Trophoblast cell (in vitro differentiated cells and primary cell): Measurements from ENCODE around the gene NFATC2.

Source experiments
- DNase-seq, 2 donors: peaks; one replicate each; pipeline ENCODE4 v3.0.0-alpha.2; 2016
- H2AFZ ChIP-seq: 2 replicates; pipeline ENCODE4 v1.6.1; 2013; ENCODE audit warnings: low read length, moderate library complexity, mild to moderate bottlenecking; ENCODE audit not compliant: insufficient read depth, poor library complexity
- H2AK5ac ChIP-seq: 2 replicates; pipeline ENCODE4 v1.6.1; 2013; ENCODE audit warnings: mild to moderate bottlenecking, low read length
- H2BK120ac ChIP-seq: 2 replicates; pipeline ENCODE4 v1.6.1; 2013; ENCODE audit warnings: low read length, mild to moderate bottlenecking, moderate library complexity; ENCODE audit not compliant: insufficient read depth, poor library complexity
- H2BK12ac ChIP-seq: 2 replicates; pipeline ENCODE4 v1.6.1; 2013; ENCODE audit warnings: mild to moderate bottlenecking, low read length, moderate library complexity
- H2BK5ac ChIP-seq: 2 replicates; pipeline ENCODE4 v1.6.1; 2013; ENCODE audit warnings: low read length, low read depth, moderate library complexity, mild to moderate bottlenecking; ENCODE audit not compliant: poor library complexity
- H3K14ac ChIP-seq: 2 replicates; pipeline ENCODE4 v1.6.1; 2013; ENCODE audit warnings: mild to moderate bottlenecking, low read length
- H3K18ac ChIP-seq: 2 replicates; pipeline ENCODE4 v1.6.1; 2013; ENCODE audit warnings: mild to moderate bottlenecking, low read length
- H3K23ac ChIP-seq: 2 replicates; pipeline ENCODE4 v1.6.1; 2013; ENCODE audit warnings: low read length
- H3K27ac ChIP-seq: 2 replicates; pipeline ENCODE4 v1.5.1; 2013; ENCODE audit warnings: low read depth, mild to moderate bottlenecking, inconsistent platforms, low read length, moderate library complexity
- H3K27me3 ChIP-seq: 2 replicates; pipeline ENCODE4 v1.6.1; 2013; ENCODE audit warnings: inconsistent platforms, mild to moderate bottlenecking, low read length, moderate library complexity; ENCODE audit not compliant: insufficient read depth
- H3K36me3 ChIP-seq, 2 experiments: 1 replicate in 1 of 2; 2 replicates in 1 of 2; pipeline ENCODE4 v1.6.1; 2013; ENCODE audit warnings: low read length in 2 of 2, mild to moderate bottlenecking in 2 of 2, moderate library complexity in 1 of 2; ENCODE audit not compliant: insufficient read depth in 2 of 2, control insufficient read depth in 1 of 2
- H3K4ac ChIP-seq: 2 replicates; pipeline ENCODE4 v1.6.1; 2013; ENCODE audit warnings: low read depth, mild to moderate bottlenecking, low read length, moderate library complexity
- H3K4me1 ChIP-seq, 2 experiments: 1 replicate in 1 of 2; 2 replicates in 1 of 2; pipeline ENCODE4 v1.6.1; 2013; ENCODE audit warnings: low read length in 2 of 2, mild to moderate bottlenecking in 2 of 2, moderate library complexity in 1 of 2; ENCODE audit not compliant: insufficient read depth in 2 of 2, control insufficient read depth in 1 of 2
- H3K4me2 ChIP-seq: 2 replicates; pipeline ENCODE4 v1.6.1; 2013; ENCODE audit warnings: inconsistent platforms, mild to moderate bottlenecking, low read length, moderate library complexity
- H3K4me3 ChIP-seq: 2 replicates; pipeline ENCODE4 v1.5.1; 2013; ENCODE audit warnings: mild to moderate bottlenecking, low read depth, low read length, inconsistent platforms
- H3K79me1 ChIP-seq: one replicate; pipeline ENCODE4 v1.6.1; 2013; ENCODE audit warnings: low read length
- H3K79me2 ChIP-seq: 2 replicates; pipeline ENCODE4 v1.6.1; 2013; ENCODE audit warnings: low read length, mild to moderate bottlenecking; ENCODE audit not compliant: control insufficient read depth, insufficient read depth, poor library complexity
- H3K9ac ChIP-seq: 2 replicates; pipeline ENCODE4 v1.6.1; 2013; ENCODE audit warnings: mild to moderate bottlenecking, low read length
- H3K9me3 ChIP-seq: 2 replicates; pipeline ENCODE4 v1.6.1; 2013; ENCODE audit warnings: low read depth, mild to moderate bottlenecking, control low read depth, inconsistent platforms, low read length; ENCODE audit not compliant: insufficient read depth
- H4K12ac ChIP-seq: 2 replicates; pipeline ENCODE4 v1.6.1; 2013; ENCODE audit warnings: low read depth, mild to moderate bottlenecking, low read length, moderate library complexity
- H4K8ac ChIP-seq: 2 replicates; pipeline ENCODE4 v1.6.1; 2013; ENCODE audit warnings: low read depth, mild to moderate bottlenecking, low read length, moderate library complexity
- H4K91ac ChIP-seq: one replicate; pipeline ENCODE4 v1.6.1; 2013; ENCODE audit warnings: low read depth, mild to moderate bottlenecking, low read length, moderate library complexity
- WGBS: extraction: QIAGEN DNeasy Blood & Tissue Kit; methylation state at CpG from one replicate; pipeline ENCODE4 v1.1.7; 2013; ENCODE audit warnings: missing lambda C conversion rate; ENCODE audit not compliant: insufficient read length, insufficient coverage; ENCODE audit errors: extremely low coverage; 5-methylcytosine and 5-hydroxymethylcytosine counted together

Gene NFATC2

GRCh38 chr20:51456511-51457509, 85.7 kb downstream of the NFATC2 start:
- peak overlapping the region; percentile 69 for H3K27ac ChIP-seq
- peak overlapping the region; percentile 78 for H3K4ac ChIP-seq
- no peaks in the 10 kb centered on the region for H3K27me3 ChIP-seq
- H3K14ac ChIP-seq: peak overlapping the region; percentile 88
- no peak overlapping the region for H3K4me2 ChIP-seq
- WGBS: no CpG with 5 or more reads among the region's 24 CpGs
- H3K36me3 ChIP-seq: peaks cover 3 to 15% of the 10 kb centered on the region in 2 experiments
- peaks cover 4% of the 10 kb centered on the region for H3K79me2 ChIP-seq
- peaks cover 3% of the 10 kb centered on the region for H3K9me3 ChIP-seq
- peak overlapping the region; percentile 85 for H2BK120ac ChIP-seq
- H3K4me1 ChIP-seq: peaks cover 19% of the 10 kb centered on the region in 2 experiments
- H4K91ac ChIP-seq: peak overlapping the region; percentile 85
- no peak overlapping the region for H3K23ac ChIP-seq
- peak overlapping the region; percentile 81 for H2BK12ac ChIP-seq
- H3K4me3 ChIP-seq: no peak overlapping the region
- peak overlapping the region; percentile 90 for H3K18ac ChIP-seq
- H4K8ac ChIP-seq: peak overlapping the region; percentile 66
- DNase-seq: peak; percentile 36 to 53
- H2AK5ac ChIP-seq: peak overlapping the region; percentile 72
- no peak overlapping the region for H3K9ac ChIP-seq
- H3K79me1 ChIP-seq: peaks cover 6% of the 10 kb centered on the region
- H2BK5ac ChIP-seq: peak overlapping the region; percentile 70
- peak overlapping the region; percentile 52 for H4K12ac ChIP-seq
- H2AFZ ChIP-seq: peak overlapping the region; percentile 23

- no peak overlapping the region for H2AFZ ChIP-seq
- no peak overlapping the region for H3K18ac ChIP-seq
- peaks cover 17% of the 10 kb centered on the region for H3K79me1 ChIP-seq
- no peak overlapping the region for H4K8ac ChIP-seq
- peak overlapping the region; percentile 29 for H2AK5ac ChIP-seq
- peaks cover 3 to 15% of the 10 kb centered on the region in 2 experiments for H3K36me3 ChIP-seq
- no peak overlapping the region for H4K91ac ChIP-seq
- no peak overlapping the region for H2BK5ac ChIP-seq
- peaks cover 4% of the 10 kb centered on the region for H3K79me2 ChIP-seq
- H3K27ac ChIP-seq: no peak overlapping the region
- H3K9me3 ChIP-seq: peaks cover 3% of the 10 kb centered on the region
- peaks cover 14 to 16% of the 10 kb centered on the region in 2 experiments for H3K4me1 ChIP-seq
- H3K9ac ChIP-seq: no peak overlapping the region
- H3K4ac ChIP-seq: no peak overlapping the region
- H3K23ac ChIP-seq: no peak overlapping the region
- DNase-seq: no peak
- H2BK12ac ChIP-seq: peak overlapping the region; percentile 66
- WGBS: no CpG with 5 or more reads among the region's 9 CpGs
- no peaks in the 10 kb centered on the region for H3K27me3 ChIP-seq
- no peak overlapping the region for H4K12ac ChIP-seq
- H3K4me3 ChIP-seq: no peak overlapping the region
- no peak overlapping the region for H2BK120ac ChIP-seq
- no peak overlapping the region for H3K14ac ChIP-seq
- no peak overlapping the region for H3K4me2 ChIP-seq
Observed at GRCh38 chr20:51454250-51454865, 88.2 kb downstream of the NFATC2 start.

- Histone ChIP-seq H2BK120ac (no peak overlapping the region), H3K79me1 (peaks cover 29% of the 10 kb centered on the region), H3K4ac (no peak overlapping the region), H2AK5ac (peak overlapping the region; percentile 13), H3K27ac (no peak overlapping the region), H3K14ac (no peak overlapping the region), H3K79me2 (peaks cover 4% of the 10 kb centered on the region), H4K8ac (no peak overlapping the region), H4K91ac (peak overlapping the region; percentile 11), H2BK12ac (no peak overlapping the region), H3K18ac (no peak overlapping the region), H2BK5ac (no peak overlapping the region), H3K9me3 (peaks cover 3% of the 10 kb centered on the region), H3K4me1 (peaks cover 21 to 25% of the 10 kb centered on the region in 2 experiments), H3K9ac (no peak overlapping the region), H3K4me2 (no peak overlapping the region), H4K12ac (no peak overlapping the region), H3K23ac (no peak overlapping the region), H3K4me3 (no peak overlapping the region), H3K36me3 (peaks cover 3 to 15% of the 10 kb centered on the region in 2 experiments), H3K27me3 (no peaks in the 10 kb centered on the region), H2AFZ (no peak overlapping the region)
- WGBS: no CpG with 5 or more reads among the region's 13 CpGs
- DNase-seq: no peak
Observed at GRCh38 chr20:51452734-51453365, 89.7 kb downstream of the NFATC2 start.

- Histone ChIP-seq H2BK5ac (no peak overlapping the region), H3K79me2 (peaks cover 4% of the 10 kb centered on the region), H4K12ac (no peak overlapping the region), H3K27me3 (no peaks in the 10 kb centered on the region), H3K23ac (no peak overlapping the region), H2BK12ac (peak overlapping the region; percentile 65), H3K4ac (peak overlapping the region; percentile 13), H3K27ac (no peak overlapping the region), H3K14ac (peak overlapping the region; percentile 36), H3K4me3 (no peak overlapping the region), H3K4me1 (peaks cover 21 to 25% of the 10 kb centered on the region in 2 experiments), H3K79me1 (peaks cover 33% of the 10 kb centered on the region), H3K9me3 (peaks cover 3% of the 10 kb centered on the region), H2AFZ (no peak overlapping the region), H4K8ac (no peak overlapping the region), H2AK5ac (peak overlapping the region; percentile 38), H3K4me2 (no peak overlapping the region), H3K9ac (no peak overlapping the region), H3K18ac (no peak overlapping the region), H4K91ac (peak overlapping the region; percentile 20), H3K36me3 (peaks cover 3 to 15% of the 10 kb centered on the region in 2 experiments), H2BK120ac (no peak overlapping the region)
- DNase-seq: no peak
- WGBS: no CpG with 5 or more reads among the region's 6 CpGs
Observed at GRCh38 chr20:51452091-51452613, 90.4 kb downstream of the NFATC2 start.
